ENCODE measurements around the gene CTRB1. TPM values are rescaled to one million over a fixed set of nuclear protein-coding genes. Genes with fewer than 3 reads are reported as not detected.

CTRB1 gene
- total and polyA plus RNA-seq, 2 donors (not counting 3 experiments of a cell fraction or from before 2014, with no cell fraction given): not detected

DNA sequence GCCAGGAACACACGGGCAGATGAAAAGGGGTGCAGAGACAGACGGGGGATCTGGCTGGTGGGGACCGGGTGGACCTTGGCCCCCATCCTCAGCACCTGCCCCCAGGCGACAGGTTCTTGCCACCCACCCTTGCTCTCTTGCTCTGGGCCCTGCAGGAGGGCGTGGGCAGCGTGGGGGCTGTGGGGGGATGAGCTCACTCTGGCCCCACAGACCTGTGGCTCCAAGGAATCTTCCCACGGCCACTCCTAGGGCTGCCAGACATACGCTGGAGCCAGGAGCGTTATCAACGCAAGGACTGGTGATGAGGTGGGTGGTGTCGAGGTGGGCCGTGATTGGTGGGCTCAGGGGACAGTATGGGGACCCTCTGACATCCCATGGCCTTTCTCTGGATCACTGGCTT lies 6.3 kb downstream of the CTRB1 start:
- Histone ChIP-seq H3K9ac (replicated peaks; ENCODE audit: extremely low read depth, insufficient read depth, low read length) (no peak overlapping the region), H3K4me2 (ENCODE audit: insufficient read depth, low read length) (no peak overlapping the region), H3K9me3 (replicated peaks; ENCODE audit: control insufficient read depth, insufficient read depth, low read length) (no peaks in the 10 kb centered on the region), H3K27ac (ENCODE audit: insufficient read depth, low read depth, low read length) (no peak overlapping the region), H3K4me3 (replicated peaks in 1 of 3; ENCODE audit: insufficient read depth in 1 of 3, low read depth in 1 of 3, low read length in 3 of 3) (no peak overlapping the region), H3K79me2 (ENCODE audit: control insufficient read depth, insufficient read depth, low read length) (no peaks in the 10 kb centered on the region), H3K9me1 (replicated peaks; ENCODE audit: control insufficient read depth, extremely low read depth, insufficient read depth, low read length) (no peaks in the 10 kb centered on the region), H3K36me3 (ENCODE audit: control insufficient read depth in 2 of 2, extremely low read depth in 1 of 2, insufficient read depth in 2 of 2, low read length in 2 of 2) (peaks cover 9 to 24% of the 10 kb centered on the region in 2 experiments), H3K4me1 (ENCODE audit: control insufficient read depth, extremely low read depth, insufficient read depth, low read length) (no peaks in the 10 kb centered on the region), H4K20me1 (replicated peaks; ENCODE audit: control insufficient read depth, extremely low read depth, insufficient read depth, low read length) (no peaks in the 10 kb centered on the region), H3K27me3 (ENCODE audit: control insufficient read depth in 2 of 2, insufficient read depth in 2 of 2, low read length in 2 of 2) (no peaks in the 10 kb centered on the region), H2AFZ (ENCODE audit: low read depth, low read length) (no peak overlapping the region)
- peak; percentile 49 for TF ChIP-seq POLR2A (IDR thresholded peaks at IDR 0.05; ENCODE audit: low read depth, low read length)
- no peak for TF ChIP-seq GATA2 (IDR thresholded peaks at IDR 0.05; ENCODE audit: insufficient read depth, insufficient read length, low read depth, low read length)
- dilution Hi-C loops (cut with MboI; ENCODE audit: extremely low pct_ligation_motif_present, low sequenced_read_pairs): no loop called here
- DNase-seq (ENCODE audit: low read depth, low spot score): peak; percentile 24
- CTCF ChIA-PET: interaction anchor here (0.9 to 1.3 kb wide), 2 partner anchors 18 to 177 kb away, joined by 3 to 4 read pairs; partner anchors contain the start of gene CTRB2
- no TSS peak for BruUV-seq (replicated peaks)
- POLR2A ChIA-PET: interaction anchor here (0.6 to 1.7 kb wide), 2 partner anchors 19 to 471 kb away, joined by 3 to 4 read pairs; partner anchors contain the start of gene CTRB2
- no peak for FAIRE-seq
- intact Hi-C loops (cut with micrococcal nuclease): loop anchor here (2.0 kb wide), 1 partner anchor 18 kb away; the partner anchor contains the start of gene CTRB2

DNA sequence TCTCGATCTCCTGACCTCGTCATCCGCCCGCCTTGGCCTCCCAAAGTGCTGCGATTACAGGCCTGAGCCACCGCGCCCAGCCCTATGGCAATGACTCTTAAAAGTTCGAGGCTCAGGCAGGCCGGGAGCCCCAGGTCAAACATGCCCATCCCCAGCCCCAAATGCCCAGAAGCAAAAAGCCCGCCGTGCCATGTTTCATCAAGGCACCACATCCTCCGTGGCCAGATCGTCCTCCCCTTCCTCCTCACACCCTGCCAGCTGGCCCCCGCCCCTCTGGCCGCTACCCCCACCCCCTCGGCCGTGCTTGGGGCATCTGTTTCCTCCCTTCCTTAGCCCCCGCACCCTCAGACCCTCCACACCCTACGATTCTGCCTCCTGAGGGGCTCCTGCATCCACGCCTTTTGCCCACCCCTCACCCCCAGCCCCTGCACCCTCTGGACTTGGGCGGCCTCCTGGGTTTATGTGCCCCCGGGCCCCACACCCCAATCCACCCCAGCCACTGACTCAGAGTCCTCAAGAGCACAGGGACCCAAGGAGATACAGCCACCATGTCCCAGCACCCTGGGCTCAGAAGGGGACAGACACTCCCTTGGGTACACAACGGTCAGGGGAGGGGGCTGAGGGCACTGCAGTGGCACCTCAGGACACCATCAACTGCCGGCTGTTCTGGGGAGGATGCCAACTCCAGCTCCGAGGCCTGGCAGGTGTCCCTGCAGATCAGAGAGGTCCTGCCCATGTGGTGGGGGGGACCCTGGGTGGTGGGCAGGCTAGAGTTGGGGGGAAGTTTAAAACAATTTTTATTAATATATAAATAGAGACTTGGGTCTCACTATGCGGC lies 7.1 kb downstream of the CTRB1 start:
- H3K4me3 ChIP-seq (replicated peaks in 1 of 3; ENCODE audit: insufficient read depth in 1 of 3, low read depth in 1 of 3, low read length in 3 of 3): no peak overlapping the region
- H3K9ac ChIP-seq (replicated peaks; ENCODE audit: extremely low read depth, insufficient read depth, low read length): no peak overlapping the region
- peak; percentile 25 for DNase-seq (ENCODE audit: low read depth, low spot score)
- TF ChIP-seq EZH2 (IDR thresholded peaks at IDR 0.05; ENCODE audit: borderline replicate concordance, low read depth, low read length, severe bottlenecking) (no peak), GATA2 (IDR thresholded peaks at IDR 0.05; ENCODE audit: insufficient read depth, insufficient read length, low read depth, low read length) (no peak), JUN (IDR thresholded peaks at IDR 0.05; ENCODE audit: borderline replicate concordance, insufficient read depth, insufficient read length, low read depth) (no peak), POLR2AphosphoS5 (IDR thresholded peaks at IDR 0.05; ENCODE audit: insufficient read depth, low read depth, low read length) (no peak), POLR2A (IDR thresholded peaks at IDR 0.05; ENCODE audit: low read depth, low read length) (peak; percentile 15)
- TF ChIP-seq, protein P1, sequence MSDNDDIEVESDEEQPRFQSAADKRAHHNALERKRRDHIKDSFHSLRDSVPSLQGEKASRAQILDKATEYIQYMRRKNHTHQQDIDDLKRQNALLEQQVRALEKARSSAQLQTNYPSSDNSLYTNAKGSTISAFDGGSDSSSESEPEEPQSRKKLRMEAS (IDR thresholded peaks at IDR 0.05; ENCODE audit: insufficient read depth, insufficient read length): no peak
- TF ChIP-seq, protein P2, sequence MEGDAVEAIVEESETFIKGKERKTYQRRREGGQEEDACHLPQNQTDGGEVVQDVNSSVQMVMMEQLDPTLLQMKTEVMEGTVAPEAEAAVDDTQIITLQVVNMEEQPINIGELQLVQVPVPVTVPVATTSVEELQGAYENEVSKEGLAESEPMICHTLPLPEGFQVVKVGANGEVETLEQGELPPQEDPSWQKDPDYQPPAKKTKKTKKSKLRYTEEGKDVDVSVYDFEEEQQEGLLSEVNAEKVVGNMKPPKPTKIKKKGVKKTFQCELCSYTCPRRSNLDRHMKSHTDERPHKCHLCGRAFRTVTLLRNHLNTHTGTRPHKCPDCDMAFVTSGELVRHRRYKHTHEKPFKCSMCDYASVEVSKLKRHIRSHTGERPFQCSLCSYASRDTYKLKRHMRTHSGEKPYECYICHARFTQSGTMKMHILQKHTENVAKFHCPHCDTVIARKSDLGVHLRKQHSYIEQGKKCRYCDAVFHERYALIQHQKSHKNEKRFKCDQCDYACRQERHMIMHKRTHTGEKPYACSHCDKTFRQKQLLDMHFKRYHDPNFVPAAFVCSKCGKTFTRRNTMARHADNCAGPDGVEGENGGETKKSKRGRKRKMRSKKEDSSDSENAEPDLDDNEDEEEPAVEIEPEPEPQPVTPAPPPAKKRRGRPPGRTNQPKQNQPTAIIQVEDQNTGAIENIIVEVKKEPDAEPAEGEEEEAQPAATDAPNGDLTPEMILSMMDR (IDR thresholded peaks at IDR 0.05; ENCODE audit: extremely low read depth in 1 of 2, insufficient read depth in 1 of 2, low read depth in 1 of 2, low read length in 2 of 2): no peak
- dilution Hi-C loops (cut with MboI; ENCODE audit: extremely low pct_ligation_motif_present, low sequenced_read_pairs): no loop called here
- peaks cover 4% of the 10 kb centered on the region for H3K79me2 ChIP-seq (ENCODE audit: control insufficient read depth, insufficient read depth, low read length)
- H3K27ac ChIP-seq (ENCODE audit: insufficient read depth, low read depth, low read length): no peak overlapping the region
- intact Hi-C loops (cut with micrococcal nuclease): loop anchor here (2.0 kb wide), 1 partner anchor 19 kb away; the partner anchor contains the start of gene CTRB2
- CTCF ChIA-PET: interaction anchor here (0.9 to 4.0 kb wide), 2 partner anchors 19 to 176 kb away, joined by 3 to 20 read pairs; partner anchors contain the start of gene CTRB2
- no peak overlapping the region for H3K4me2 ChIP-seq (ENCODE audit: insufficient read depth, low read length)
- H3K9me1 ChIP-seq (replicated peaks; ENCODE audit: control insufficient read depth, extremely low read depth, insufficient read depth, low read length): no peaks in the 10 kb centered on the region
- H3K36me3 ChIP-seq (ENCODE audit: control insufficient read depth in 2 of 2, extremely low read depth in 1 of 2, insufficient read depth in 2 of 2, low read length in 2 of 2): peaks cover 13 to 29% of the 10 kb centered on the region in 2 experiments
- no peaks in the 10 kb centered on the region for H3K9me3 ChIP-seq (replicated peaks; ENCODE audit: control insufficient read depth, insufficient read depth, low read length)
- H4K20me1 ChIP-seq (replicated peaks; ENCODE audit: control insufficient read depth, extremely low read depth, insufficient read depth, low read length): no peaks in the 10 kb centered on the region
- no TSS peak for BruUV-seq (replicated peaks)
- H3K27me3 ChIP-seq (ENCODE audit: control insufficient read depth in 2 of 2, insufficient read depth in 2 of 2, low read length in 2 of 2): no peaks in the 10 kb centered on the region
- no peak for FAIRE-seq
- H2AFZ ChIP-seq (ENCODE audit: low read depth, low read length): no peak overlapping the region
- POLR2A ChIA-PET: interaction anchor here (0.6 to 1.7 kb wide), 3 partner anchors 8 to 472 kb away, joined by 3 to 5 read pairs (median 4); partner anchors contain the start of gene CTRB2
- no peaks in the 10 kb centered on the region for H3K4me1 ChIP-seq (ENCODE audit: control insufficient read depth, extremely low read depth, insufficient read depth, low read length)

Data from endothelial cell of umbilical vein (primary cell).